ENCODE data around the gene CDH4.

The CDH4 gene

GRCh38 chr20:61822396-61822795, 570.3 kb downstream of the CDH4 start:
- DNase-seq, result no peak
- no peak overlapping the region for H2AFZ ChIP-seq (ENCODE audit: low read depth, low read length)
- no peaks in the 10 kb centered on the region for H3K4me1 ChIP-seq (ENCODE audit: insufficient read depth, low read length)
- no peaks in the 10 kb centered on the region for H3K27me3 ChIP-seq (ENCODE audit: insufficient read depth, low read length, poor library complexity)
- TF ChIP-seq CTCF (IDR thresholded peaks at IDR 0.05; ENCODE audit: borderline replicate concordance, extremely low read depth, low read length, poor library complexity, severe bottlenecking) (no peak), EZH2 (IDR thresholded peaks at IDR 0.05; ENCODE audit: borderline replicate concordance, low read depth, low read length, severe bottlenecking) (no peak)
- H3K4me2 ChIP-seq (ENCODE audit: insufficient read depth, low read length), result no peak overlapping the region
- no peak overlapping the region for H3K4me3 ChIP-seq (ENCODE audit: low read depth in 1 of 2, low read length in 2 of 2)
- no peak for ATAC-seq (ENCODE audit: insufficient read depth, low read depth)
- H4K20me1 ChIP-seq (ENCODE audit: insufficient read depth, low read length), result peaks cover 4% of the 10 kb centered on the region; the same call in 1 of the 2 replicates
- no peak overlapping the region for H3K27ac ChIP-seq (ENCODE audit: low read length)
- no peak overlapping the region for H3K9ac ChIP-seq (ENCODE audit: low read depth, low read length)
- no peaks in the 10 kb centered on the region for H3K79me2 ChIP-seq (ENCODE audit: insufficient read depth, low read length)
- H3K9me3 ChIP-seq (ENCODE audit: insufficient read depth, low read length, severe bottlenecking), result no peaks in the 10 kb centered on the region
- no peaks in the 10 kb centered on the region for H3K36me3 ChIP-seq (ENCODE audit: insufficient read depth, low read length)

- no peaks in the 10 kb centered on the region for H3K27me3 ChIP-seq (ENCODE audit: insufficient read depth, low read length, poor library complexity)
- H3K9me3 ChIP-seq (ENCODE audit: insufficient read depth, low read length, severe bottlenecking), result no peaks in the 10 kb centered on the region
- no peak overlapping the region for H3K27ac ChIP-seq (ENCODE audit: low read length)
- no peak overlapping the region for H2AFZ ChIP-seq (ENCODE audit: low read depth, low read length)
- H3K79me2 ChIP-seq (ENCODE audit: insufficient read depth, low read length), result no peaks in the 10 kb centered on the region
- H3K9ac ChIP-seq (ENCODE audit: low read depth, low read length), result no peak overlapping the region
- no peak for TF ChIP-seq CTCF (IDR thresholded peaks at IDR 0.05; ENCODE audit: borderline replicate concordance, extremely low read depth, low read length, poor library complexity, severe bottlenecking)
- TF ChIP-seq EZH2 (IDR thresholded peaks at IDR 0.05; ENCODE audit: borderline replicate concordance, low read depth, low read length, severe bottlenecking), result no peak
- H3K36me3 ChIP-seq (ENCODE audit: insufficient read depth, low read length), result no peaks in the 10 kb centered on the region
- no peaks in the 10 kb centered on the region for H3K4me1 ChIP-seq (ENCODE audit: insufficient read depth, low read length)
- H4K20me1 ChIP-seq (ENCODE audit: insufficient read depth, low read length), result peaks cover 4% of the 10 kb centered on the region; the same call in 1 of the 2 replicates
- no peak overlapping the region for H3K4me3 ChIP-seq (ENCODE audit: low read depth in 1 of 2, low read length in 2 of 2)
- no peak overlapping the region for H3K4me2 ChIP-seq (ENCODE audit: insufficient read depth, low read length)
- DNase-seq (no peak), ATAC-seq (ENCODE audit: insufficient read depth, low read depth) (no peak)
Measured at GRCh38 chr20:61823242-61823641, 571.2 kb downstream of the CDH4 start.

- no peak overlapping the region for H3K4me3 ChIP-seq (ENCODE audit: low read depth in 1 of 2, low read length in 2 of 2)
- H3K36me3 ChIP-seq (ENCODE audit: insufficient read depth, low read length), result no peaks in the 10 kb centered on the region
- no peak for TF ChIP-seq EZH2 (IDR thresholded peaks at IDR 0.05; ENCODE audit: borderline replicate concordance, low read depth, low read length, severe bottlenecking)
- TF ChIP-seq CTCF (IDR thresholded peaks at IDR 0.05; ENCODE audit: borderline replicate concordance, extremely low read depth, low read length, poor library complexity, severe bottlenecking), result no peak
- no peaks in the 10 kb centered on the region for H3K79me2 ChIP-seq (ENCODE audit: insufficient read depth, low read length)
- DNase-seq, result no peak
- H2AFZ ChIP-seq (ENCODE audit: low read depth, low read length), result no peak overlapping the region
- H3K27ac ChIP-seq (ENCODE audit: low read length), result no peak overlapping the region
- H3K9me3 ChIP-seq (ENCODE audit: insufficient read depth, low read length, severe bottlenecking), result no peaks in the 10 kb centered on the region
- H4K20me1 ChIP-seq (ENCODE audit: insufficient read depth, low read length), result peaks cover 7% of the 10 kb centered on the region; the same call in 1 of the 2 replicates
- H3K4me1 ChIP-seq (ENCODE audit: insufficient read depth, low read length), result no peaks in the 10 kb centered on the region
- H3K9ac ChIP-seq (ENCODE audit: low read depth, low read length), result no peak overlapping the region
- no peak overlapping the region for H3K4me2 ChIP-seq (ENCODE audit: insufficient read depth, low read length)
- peaks cover 4% of the 10 kb centered on the region for H3K27me3 ChIP-seq (ENCODE audit: insufficient read depth, low read length, poor library complexity)
- ATAC-seq (ENCODE audit: insufficient read depth, low read depth), result no peak
Measured at GRCh38 chr20:61828891-61829290, 576.8 kb downstream of the CDH4 start.

- Histone ChIP-seq H3K36me3 (ENCODE audit: insufficient read depth, low read length) (no peaks in the 10 kb centered on the region), H3K27ac (ENCODE audit: low read length) (no peak overlapping the region), H2AFZ (ENCODE audit: low read depth, low read length) (no peak overlapping the region), H3K27me3 (ENCODE audit: insufficient read depth, low read length, poor library complexity) (peaks cover 4% of the 10 kb centered on the region), H3K9ac (ENCODE audit: low read depth, low read length) (no peak overlapping the region), H3K4me2 (ENCODE audit: insufficient read depth, low read length) (no peak overlapping the region), H3K79me2 (ENCODE audit: insufficient read depth, low read length) (no peaks in the 10 kb centered on the region), H3K4me3 (ENCODE audit: low read depth in 1 of 2, low read length in 2 of 2) (no peak overlapping the region), H4K20me1 (ENCODE audit: insufficient read depth, low read length) (peaks cover 7% of the 10 kb centered on the region; the same call in 1 of the 2 replicates), H3K4me1 (ENCODE audit: insufficient read depth, low read length) (no peaks in the 10 kb centered on the region), H3K9me3 (ENCODE audit: insufficient read depth, low read length, severe bottlenecking) (no peaks in the 10 kb centered on the region)
- DNase-seq, result no peak
- TF ChIP-seq EZH2 (IDR thresholded peaks at IDR 0.05; ENCODE audit: borderline replicate concordance, low read depth, low read length, severe bottlenecking) (no peak), CTCF (IDR thresholded peaks at IDR 0.05; ENCODE audit: borderline replicate concordance, extremely low read depth, low read length, poor library complexity, severe bottlenecking) (no peak)
- no peak for ATAC-seq (ENCODE audit: insufficient read depth, low read depth)
Measured at GRCh38 chr20:61829526-61829925, 577.5 kb downstream of the CDH4 start.
